ENCODE results near the gene FGD5. TPM values are rescaled to one million over a fixed set of nuclear protein-coding genes. Genes with fewer than 3 reads are reported as not detected.
A peak's percentile ranks its signal among the peaks of the same experiment; 100 is the strongest.

Gene FGD5
- total RNA-seq, 4 donors from 2014 or later, result 10.0 to 66.8 (median 19.2) TPM

DNA sequence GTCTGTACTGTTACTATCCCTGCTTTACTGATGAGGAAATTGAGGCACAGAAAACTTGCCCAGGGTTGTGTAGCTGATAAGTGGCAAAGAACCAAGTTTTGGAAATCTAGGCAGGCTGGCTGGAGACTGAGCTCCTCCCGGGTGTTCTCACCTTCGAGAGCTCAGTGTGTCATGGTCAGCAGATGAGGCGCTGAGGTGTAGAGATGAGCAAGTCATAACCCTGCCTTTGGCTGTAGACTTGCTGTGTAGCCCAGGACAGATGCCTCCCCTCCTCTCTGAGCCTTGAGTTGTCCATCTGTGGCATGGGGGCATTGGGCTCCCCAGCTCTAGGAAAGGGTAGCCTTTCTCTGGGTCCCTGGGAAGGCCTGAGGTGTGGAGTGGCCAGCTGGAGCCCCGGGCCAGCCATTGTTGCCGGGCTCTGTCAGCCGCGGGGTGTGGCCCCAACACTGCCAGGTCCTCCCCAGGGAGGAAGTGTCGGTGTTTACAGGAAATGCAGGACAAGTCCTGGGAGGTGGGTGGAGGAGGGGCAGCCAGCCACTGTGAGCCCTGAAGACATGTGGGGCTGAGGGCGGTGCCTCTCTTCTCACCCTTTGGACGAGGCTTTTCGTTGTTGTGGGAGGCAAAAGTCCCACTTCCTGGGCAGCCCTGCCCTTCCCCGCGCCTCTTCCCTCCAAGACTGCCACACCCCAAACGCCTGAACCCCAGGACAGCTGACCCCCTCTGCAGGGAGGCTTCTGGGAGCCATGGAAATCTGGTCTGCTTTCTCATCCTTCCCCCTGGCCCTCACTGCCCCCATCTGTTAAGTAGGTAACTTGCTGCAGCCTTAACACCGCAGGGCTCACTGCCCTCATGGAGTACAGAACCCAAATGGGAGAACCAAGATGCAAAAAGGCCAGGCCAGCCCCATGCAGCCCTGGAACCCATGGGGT lies 29.1 kb downstream of the FGD5 start:
- DNase-seq, result peak in 1 of 2 donors; percentile 39
- H3K9me3 ChIP-seq, result no peaks in the 10 kb centered on the region
- no peaks in the 10 kb centered on the region for H3K27me3 ChIP-seq
- H3K4me1 ChIP-seq, result peaks cover 0 to 5% of the 10 kb centered on the region in 2 donors
- no peak for TF ChIP-seq POLR2A (IDR thresholded peaks at IDR 0.05)
- TF ChIP-seq, protein P1, sequence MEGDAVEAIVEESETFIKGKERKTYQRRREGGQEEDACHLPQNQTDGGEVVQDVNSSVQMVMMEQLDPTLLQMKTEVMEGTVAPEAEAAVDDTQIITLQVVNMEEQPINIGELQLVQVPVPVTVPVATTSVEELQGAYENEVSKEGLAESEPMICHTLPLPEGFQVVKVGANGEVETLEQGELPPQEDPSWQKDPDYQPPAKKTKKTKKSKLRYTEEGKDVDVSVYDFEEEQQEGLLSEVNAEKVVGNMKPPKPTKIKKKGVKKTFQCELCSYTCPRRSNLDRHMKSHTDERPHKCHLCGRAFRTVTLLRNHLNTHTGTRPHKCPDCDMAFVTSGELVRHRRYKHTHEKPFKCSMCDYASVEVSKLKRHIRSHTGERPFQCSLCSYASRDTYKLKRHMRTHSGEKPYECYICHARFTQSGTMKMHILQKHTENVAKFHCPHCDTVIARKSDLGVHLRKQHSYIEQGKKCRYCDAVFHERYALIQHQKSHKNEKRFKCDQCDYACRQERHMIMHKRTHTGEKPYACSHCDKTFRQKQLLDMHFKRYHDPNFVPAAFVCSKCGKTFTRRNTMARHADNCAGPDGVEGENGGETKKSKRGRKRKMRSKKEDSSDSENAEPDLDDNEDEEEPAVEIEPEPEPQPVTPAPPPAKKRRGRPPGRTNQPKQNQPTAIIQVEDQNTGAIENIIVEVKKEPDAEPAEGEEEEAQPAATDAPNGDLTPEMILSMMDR (IDR thresholded peaks at IDR 0.05), result no peak
- H3K4me3 ChIP-seq, result no peak overlapping the region
- intact Hi-C loops (cut with DNase I; ENCODE audit: low total_unique reads), result no loop called here
- no peaks in the 10 kb centered on the region for H3K36me3 ChIP-seq
- no peak overlapping the region for H3K27ac ChIP-seq

DNA sequence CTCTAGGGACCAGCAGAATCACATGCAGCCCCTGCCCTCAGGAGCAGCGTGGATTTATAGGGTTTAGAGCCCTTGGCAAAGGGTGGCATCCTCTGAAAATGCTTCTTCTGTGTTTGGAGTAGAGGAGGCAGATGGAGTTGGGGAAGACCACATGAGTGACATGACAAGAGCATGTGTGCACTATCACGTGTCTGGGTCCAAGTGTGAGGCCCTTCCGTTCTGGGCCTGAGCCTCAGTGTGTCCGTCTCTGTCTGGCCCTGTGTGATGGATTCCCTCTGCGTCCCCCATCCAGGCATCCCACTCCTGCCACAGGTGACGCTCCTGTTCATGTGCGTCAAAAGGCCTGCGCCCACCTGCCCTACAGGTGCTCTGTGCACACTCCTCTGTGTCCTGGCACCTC lies 30.1 kb downstream of the FGD5 start:
- Histone ChIP-seq H3K4me1 (peaks cover 0 to 5% of the 10 kb centered on the region in 2 donors), H3K4me3 (no peak overlapping the region), H3K27me3 (no peaks in the 10 kb centered on the region), H3K27ac (no peak overlapping the region), H3K9me3 (no peaks in the 10 kb centered on the region), H3K36me3 (no peaks in the 10 kb centered on the region)
- DNase-seq, result no peak
- no peak for TF ChIP-seq POLR2A (IDR thresholded peaks at IDR 0.05)
- TF ChIP-seq, protein P1 (IDR thresholded peaks at IDR 0.05), result no peak
- intact Hi-C loops (cut with DNase I; ENCODE audit: low total_unique reads), result no loop called here

DNA sequence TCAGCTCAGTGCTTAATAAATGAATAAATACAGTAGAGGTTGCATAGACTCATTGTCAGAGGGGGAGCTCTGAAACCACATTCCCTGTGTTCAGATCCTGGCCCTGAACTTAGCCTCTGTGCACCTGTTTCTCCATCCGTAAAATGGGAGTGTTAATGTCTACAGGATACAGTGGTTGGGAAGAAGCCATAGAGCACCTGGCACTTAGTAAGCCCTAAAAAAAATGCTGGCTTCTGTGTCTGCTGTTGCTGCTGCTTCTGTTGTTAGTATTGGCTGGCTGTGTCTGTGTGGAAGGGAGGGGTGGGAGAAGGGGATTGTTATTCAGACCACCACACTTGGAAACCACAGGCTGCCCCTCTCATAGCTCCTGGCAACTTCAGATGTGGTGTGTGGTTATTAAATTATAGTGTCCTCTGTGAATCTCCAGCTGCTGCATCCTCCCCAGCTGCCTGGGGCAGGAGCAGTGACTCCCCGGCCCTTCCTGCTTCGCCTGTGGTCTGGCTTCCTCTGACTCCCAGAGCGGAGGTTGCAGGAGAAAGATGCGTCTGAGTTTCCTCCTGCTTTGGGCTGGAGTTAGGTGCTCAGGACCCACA lies 31.0 kb downstream of the FGD5 start:
- intact Hi-C loops (cut with DNase I; ENCODE audit: low total_unique reads), result no loop called here
- H3K36me3 ChIP-seq, result no peaks in the 10 kb centered on the region
- no peaks in the 10 kb centered on the region for H3K9me3 ChIP-seq
- no peak for TF ChIP-seq POLR2A (IDR thresholded peaks at IDR 0.05)
- TF ChIP-seq, protein P1 (IDR thresholded peaks at IDR 0.05), result no peak
- H3K4me1 ChIP-seq, result peaks cover 0 to 5% of the 10 kb centered on the region in 2 donors
- H3K27ac ChIP-seq, result peak overlapping the region in 1 of 2 donors; percentile 12
- no peaks in the 10 kb centered on the region for H3K27me3 ChIP-seq
- DNase-seq, result no peak
- H3K4me3 ChIP-seq, result no peak overlapping the region

DNA sequence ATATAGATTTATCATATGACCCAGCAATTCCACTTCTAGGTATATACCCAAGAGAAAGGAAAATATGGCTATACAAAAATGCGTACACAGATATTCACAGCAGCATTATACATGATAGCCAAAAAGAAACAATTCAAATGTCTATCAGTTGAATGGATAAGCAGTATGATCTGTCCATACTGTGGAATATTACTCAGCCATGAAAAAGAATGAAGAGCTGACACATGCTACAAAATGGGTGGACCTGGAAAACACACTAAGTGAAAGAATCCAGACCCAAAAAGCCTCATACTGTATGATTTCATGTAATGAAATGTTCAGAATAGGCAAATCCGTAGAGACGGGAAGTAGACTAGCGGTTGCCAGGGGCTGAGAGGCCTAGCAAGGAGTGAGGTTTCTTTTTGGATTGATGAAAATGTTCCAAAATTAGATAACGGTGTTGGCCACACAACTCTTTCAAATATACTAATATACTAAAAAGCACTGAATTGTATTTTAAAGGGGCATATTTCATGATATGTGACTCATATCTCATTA lies 33.4 kb downstream of the FGD5 start:
- intact Hi-C loops (cut with DNase I; ENCODE audit: low total_unique reads), result no loop called here
- H3K9me3 ChIP-seq, result no peaks in the 10 kb centered on the region
- TF ChIP-seq, protein P1 (IDR thresholded peaks at IDR 0.05), result no peak
- no peak for TF ChIP-seq POLR2A (IDR thresholded peaks at IDR 0.05)
- H3K4me3 ChIP-seq, result no peak overlapping the region
- H3K36me3 ChIP-seq, result no peaks in the 10 kb centered on the region
- H3K4me1 ChIP-seq, result no peaks in the 10 kb centered on the region
- H3K27ac ChIP-seq, result peak overlapping the region in 1 of 2 donors; percentile 46
- H3K27me3 ChIP-seq, result no peaks in the 10 kb centered on the region
- DNase-seq, result no peak

DNA sequence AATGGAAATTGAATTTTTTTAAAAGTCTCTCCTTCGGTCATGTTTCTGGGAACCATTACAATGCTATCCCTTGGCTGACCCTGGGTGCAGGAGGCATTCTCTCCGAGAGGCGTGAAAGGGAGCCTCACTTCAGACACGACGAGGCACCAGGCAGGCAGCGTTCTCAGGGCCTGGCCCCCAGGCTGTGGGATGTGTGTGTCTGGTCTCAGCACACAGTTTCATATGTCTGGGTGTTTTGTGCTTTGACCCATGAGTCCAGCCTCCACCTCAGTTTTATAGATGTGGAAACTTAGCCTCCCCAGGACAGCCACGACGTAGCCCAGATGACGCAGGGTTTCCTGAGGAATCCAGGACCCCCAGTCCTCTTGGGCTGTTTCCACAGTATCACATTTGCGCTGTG lies 34.0 kb downstream of the FGD5 start:
- intact Hi-C loops (cut with DNase I; ENCODE audit: low total_unique reads), result no loop called here
- H3K27ac ChIP-seq, result peak overlapping the region; percentile 42 to 46
- no peaks in the 10 kb centered on the region for H3K4me1 ChIP-seq
- no peak overlapping the region for H3K4me3 ChIP-seq
- no peaks in the 10 kb centered on the region for H3K9me3 ChIP-seq
- no peak for DNase-seq
- no peak for TF ChIP-seq POLR2A (IDR thresholded peaks at IDR 0.05)
- H3K36me3 ChIP-seq, result no peaks in the 10 kb centered on the region
- H3K27me3 ChIP-seq, result no peaks in the 10 kb centered on the region

All from uterus (tissue), 4 donors.